Measurements from ENCODE around the gene CHCHD3.

CHCHD3 gene

DNA sequence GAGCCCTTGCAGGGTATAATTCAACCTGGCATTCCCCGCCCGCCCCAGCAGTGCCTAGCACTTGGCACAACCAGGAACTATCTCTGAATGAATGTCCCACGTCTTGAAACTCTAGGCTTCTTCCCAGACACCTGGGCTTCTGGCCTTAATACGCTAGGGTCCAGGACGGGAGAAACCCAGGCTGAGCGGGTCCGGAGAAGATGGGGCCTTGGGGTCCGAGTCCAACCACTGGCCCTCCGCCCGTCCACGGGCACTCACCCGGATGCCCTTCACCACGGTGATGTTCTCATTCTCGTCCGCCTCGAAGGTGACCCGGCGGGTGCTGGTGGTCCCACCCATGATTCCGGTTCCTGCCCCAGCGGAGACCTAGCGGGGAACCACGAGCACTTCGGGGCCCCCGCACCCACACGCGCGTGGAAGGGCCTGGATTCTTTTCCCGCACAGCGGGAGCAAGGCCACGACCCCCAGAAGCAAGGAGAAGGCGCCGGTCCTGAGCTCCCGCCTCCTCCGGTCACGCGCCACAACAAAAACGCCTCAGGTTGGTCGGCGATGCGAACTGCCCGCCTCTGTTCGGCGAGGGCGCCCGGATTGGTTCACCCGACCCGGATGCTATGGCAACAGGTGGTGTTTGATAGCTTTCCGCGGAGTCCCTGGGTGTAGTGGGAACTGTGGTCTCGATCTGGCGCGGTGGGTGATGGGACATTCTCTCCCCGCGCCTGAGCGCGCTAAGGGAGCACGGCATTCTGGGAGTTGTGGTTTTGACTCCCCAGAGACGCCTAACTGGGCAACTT, at the start of gene CHCHD3:
TSS of gene CHCHD3 (minus strand) at position 492 of the 791 bp plus-strand sequence. CDS start at position 339, 153 bp downstream.
- H3K9ac ChIP-seq (ENCODE audit: low read length), result peak within 1 kb of the TSS; percentile 98
- H3K4me3 ChIP-seq (ENCODE audit: low read depth, low read length), result peak within 1 kb of the TSS; percentile 99
- H3K9me3 ChIP-seq (ENCODE audit: control insufficient read depth, insufficient read depth, low read depth, low read length), result no peaks in the 10 kb centered on the region
- H3K27ac ChIP-seq (ENCODE audit: low read depth, low read length), result peak within 1 kb of the TSS; percentile 94
- no peaks in the 10 kb centered on the region for H3K27me3 ChIP-seq (ENCODE audit: control insufficient read depth, insufficient read depth, low read length)
- H3K4me1 ChIP-seq (ENCODE audit: control insufficient read depth, insufficient read depth, low read length), result peaks cover 27% of the 10 kb centered on the region
- H3K36me3 ChIP-seq (ENCODE audit: control insufficient read depth, insufficient read depth, low read length), result no peaks in the 10 kb centered on the region

DNA sequence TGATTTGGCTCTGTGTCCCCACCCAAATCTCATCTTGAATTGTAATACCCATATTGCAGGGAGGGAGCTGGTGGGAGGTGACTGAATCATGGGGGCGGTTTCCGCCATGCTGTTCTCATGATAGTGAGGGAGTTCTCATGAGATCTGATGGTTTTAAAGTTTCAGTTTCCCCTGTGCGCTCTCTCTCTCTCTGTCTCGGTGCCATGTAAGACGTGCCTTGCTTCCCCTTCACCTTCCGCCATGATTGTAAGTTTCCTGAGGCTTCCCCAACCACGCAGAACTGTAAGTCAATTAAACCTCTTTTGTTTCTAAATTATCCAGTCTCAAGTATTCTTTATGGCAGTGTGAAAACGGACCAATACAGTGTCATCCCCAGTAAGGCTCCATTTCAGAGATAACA, 48.3 kb upstream of the CHCHD3 start:
- H3K36me3 ChIP-seq (ENCODE audit: control insufficient read depth, insufficient read depth, low read length), result no peaks in the 10 kb centered on the region
- no peaks in the 10 kb centered on the region for H3K27me3 ChIP-seq (ENCODE audit: control insufficient read depth, insufficient read depth, low read length)
- no peaks in the 10 kb centered on the region for H3K9me3 ChIP-seq (ENCODE audit: control insufficient read depth, insufficient read depth, low read depth, low read length)
- no peak overlapping the region for H3K9ac ChIP-seq (ENCODE audit: low read length)
- H3K4me1 ChIP-seq (ENCODE audit: control insufficient read depth, insufficient read depth, low read length), result no peaks in the 10 kb centered on the region
- H3K4me3 ChIP-seq (ENCODE audit: low read depth, low read length), result no peak overlapping the region
- no peak overlapping the region for H3K27ac ChIP-seq (ENCODE audit: low read depth, low read length)

DNA sequence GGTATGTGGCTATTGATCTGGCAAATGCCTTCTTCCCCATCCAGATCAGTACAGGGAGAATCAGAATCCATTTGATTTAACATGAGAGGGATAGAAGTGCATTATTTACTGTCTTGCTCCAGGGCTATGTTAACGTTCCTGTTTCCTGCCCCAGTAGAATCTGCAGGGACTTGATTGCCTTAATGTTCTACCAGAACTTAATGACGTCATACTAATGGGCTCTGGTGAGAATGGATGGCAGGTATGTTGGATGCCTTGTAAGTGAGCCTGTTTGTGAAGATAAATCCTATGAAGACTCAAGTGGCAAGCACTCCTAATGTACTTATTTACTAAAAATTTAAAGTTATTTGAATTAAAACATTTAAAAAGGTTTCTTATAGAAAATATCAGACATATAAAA, 44.5 kb upstream of the CHCHD3 start:
- H3K4me3 ChIP-seq (ENCODE audit: low read depth, low read length), result no peak overlapping the region
- H3K27ac ChIP-seq (ENCODE audit: low read depth, low read length), result no peak overlapping the region
- no peaks in the 10 kb centered on the region for H3K4me1 ChIP-seq (ENCODE audit: control insufficient read depth, insufficient read depth, low read length)
- H3K9me3 ChIP-seq (ENCODE audit: control insufficient read depth, insufficient read depth, low read depth, low read length), result no peaks in the 10 kb centered on the region
- H3K27me3 ChIP-seq (ENCODE audit: control insufficient read depth, insufficient read depth, low read length), result no peaks in the 10 kb centered on the region
- H3K36me3 ChIP-seq (ENCODE audit: control insufficient read depth, insufficient read depth, low read length), result no peaks in the 10 kb centered on the region
- no peak overlapping the region for H3K9ac ChIP-seq (ENCODE audit: low read length)

DNA sequence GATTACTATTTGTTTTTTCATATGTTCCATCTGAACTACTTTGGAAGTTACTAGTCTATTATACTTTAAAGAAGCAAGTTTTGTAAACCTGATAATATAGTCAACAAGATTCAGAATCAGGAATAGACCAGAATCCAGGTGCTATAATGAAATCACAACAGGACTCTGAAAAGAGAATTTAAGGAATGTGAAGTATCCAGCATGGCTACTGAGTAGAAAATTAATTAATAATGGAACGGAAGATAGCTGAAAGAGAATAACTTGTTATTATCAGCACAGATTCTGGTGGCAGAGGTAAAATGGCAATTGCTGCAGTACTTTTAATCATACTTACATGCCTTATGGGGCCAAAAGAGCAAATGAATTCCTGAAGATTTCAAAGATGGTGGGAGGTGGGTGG, 43.1 kb upstream of the CHCHD3 start:
- Histone ChIP-seq H3K4me1 (ENCODE audit: control insufficient read depth, insufficient read depth, low read length) (no peaks in the 10 kb centered on the region), H3K36me3 (ENCODE audit: control insufficient read depth, insufficient read depth, low read length) (no peaks in the 10 kb centered on the region), H3K9ac (ENCODE audit: low read length) (no peak overlapping the region), H3K27ac (ENCODE audit: low read depth, low read length) (no peak overlapping the region), H3K9me3 (ENCODE audit: control insufficient read depth, insufficient read depth, low read depth, low read length) (no peaks in the 10 kb centered on the region), H3K4me3 (ENCODE audit: low read depth, low read length) (no peak overlapping the region), H3K27me3 (ENCODE audit: control insufficient read depth, insufficient read depth, low read length) (no peaks in the 10 kb centered on the region)

DNA sequence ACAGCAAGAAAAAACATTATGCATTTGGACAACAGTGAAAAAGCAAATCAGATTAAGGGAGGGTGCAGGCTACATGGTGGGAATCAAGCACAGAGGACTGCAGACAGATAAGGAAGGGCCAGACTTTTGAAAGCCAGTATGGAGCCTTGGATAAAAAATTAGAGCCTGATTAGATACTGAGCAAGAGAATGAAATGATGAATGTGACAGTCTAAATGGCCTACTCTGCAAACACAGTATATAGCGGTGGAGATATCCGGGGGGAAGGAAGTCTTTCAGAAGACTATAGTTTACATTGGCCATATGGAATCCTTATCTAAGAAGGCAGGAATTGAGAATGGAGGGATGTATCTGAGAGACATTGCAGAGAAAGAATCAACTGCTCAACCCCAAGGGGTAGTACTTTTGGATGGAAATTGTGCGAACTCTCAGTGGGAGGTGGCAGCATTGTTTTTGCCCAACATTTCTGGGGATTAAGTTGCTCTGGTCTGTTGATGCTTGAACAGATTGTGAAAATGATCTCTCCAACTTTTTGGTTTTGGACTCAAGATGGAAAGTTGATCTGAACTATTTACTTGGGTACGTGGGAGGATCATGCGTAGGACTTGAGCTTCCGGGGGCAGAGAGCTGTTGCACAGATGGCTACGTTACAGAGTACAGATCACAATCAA, 39.4 kb upstream of the CHCHD3 start:
- H3K4me3 ChIP-seq (ENCODE audit: low read depth, low read length), result no peak overlapping the region
- H3K36me3 ChIP-seq (ENCODE audit: control insufficient read depth, insufficient read depth, low read length), result no peaks in the 10 kb centered on the region
- no peaks in the 10 kb centered on the region for H3K9me3 ChIP-seq (ENCODE audit: control insufficient read depth, insufficient read depth, low read depth, low read length)
- H3K27me3 ChIP-seq (ENCODE audit: control insufficient read depth, insufficient read depth, low read length), result no peaks in the 10 kb centered on the region
- H3K9ac ChIP-seq (ENCODE audit: low read length), result no peak overlapping the region
- no peaks in the 10 kb centered on the region for H3K4me1 ChIP-seq (ENCODE audit: control insufficient read depth, insufficient read depth, low read length)
- no peak overlapping the region for H3K27ac ChIP-seq (ENCODE audit: low read depth, low read length)

DNA sequence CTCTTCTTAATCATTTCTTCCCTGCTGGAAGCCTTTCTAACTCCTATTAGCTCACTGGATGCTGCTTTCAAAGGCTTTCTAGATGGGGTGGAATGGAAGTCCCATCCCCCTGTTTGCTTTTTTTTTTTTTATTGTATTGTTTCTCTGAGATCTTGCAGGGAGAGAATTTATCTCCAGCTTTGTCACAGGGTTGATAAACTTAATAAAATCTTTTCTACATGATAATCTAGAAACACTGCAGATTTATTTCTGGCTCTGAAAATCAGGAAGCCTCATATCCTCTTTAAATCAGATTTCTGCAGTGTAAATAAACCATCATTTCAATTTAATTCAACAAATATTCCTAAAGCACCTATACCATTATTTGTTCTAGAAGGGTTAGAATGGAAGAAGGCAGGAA, 37.2 kb upstream of the CHCHD3 start:
- H3K4me3 ChIP-seq (ENCODE audit: low read depth, low read length), result no peak overlapping the region
- no peak overlapping the region for H3K9ac ChIP-seq (ENCODE audit: low read length)
- H3K36me3 ChIP-seq (ENCODE audit: control insufficient read depth, insufficient read depth, low read length), result no peaks in the 10 kb centered on the region
- H3K4me1 ChIP-seq (ENCODE audit: control insufficient read depth, insufficient read depth, low read length), result peaks cover 4% of the 10 kb centered on the region; the same call in 1 of the 2 replicates
- no peaks in the 10 kb centered on the region for H3K9me3 ChIP-seq (ENCODE audit: control insufficient read depth, insufficient read depth, low read depth, low read length)
- no peak overlapping the region for H3K27ac ChIP-seq (ENCODE audit: low read depth, low read length)
- H3K27me3 ChIP-seq (ENCODE audit: control insufficient read depth, insufficient read depth, low read length), result no peaks in the 10 kb centered on the region

DNA sequence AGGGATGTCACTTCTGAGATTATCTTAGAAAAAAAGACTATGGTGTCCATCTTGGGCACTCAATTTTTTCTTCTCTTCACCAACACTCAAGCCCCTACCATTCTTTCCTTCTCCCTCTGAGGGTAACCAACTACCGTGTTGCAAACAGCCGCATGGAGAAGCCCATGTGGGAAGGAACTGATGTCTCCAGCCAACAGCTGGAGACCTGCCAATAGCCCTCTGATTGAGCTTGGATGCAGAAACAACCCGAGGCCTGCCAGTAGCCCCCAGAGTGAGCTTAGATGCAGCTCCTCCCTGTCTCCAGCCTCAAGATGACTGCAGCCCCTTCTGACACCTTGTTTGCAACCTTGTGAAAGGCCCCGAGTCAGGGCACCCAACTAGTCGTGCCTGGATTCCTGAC, 36.4 kb upstream of the CHCHD3 start:
- Histone ChIP-seq H3K9ac (ENCODE audit: low read length) (no peak overlapping the region), H3K27ac (ENCODE audit: low read depth, low read length) (no peak overlapping the region), H3K4me3 (ENCODE audit: low read depth, low read length) (no peak overlapping the region), H3K4me1 (ENCODE audit: control insufficient read depth, insufficient read depth, low read length) (peaks cover 4% of the 10 kb centered on the region; the same call in 1 of the 2 replicates), H3K36me3 (ENCODE audit: control insufficient read depth, insufficient read depth, low read length) (no peaks in the 10 kb centered on the region), H3K27me3 (ENCODE audit: control insufficient read depth, insufficient read depth, low read length) (no peaks in the 10 kb centered on the region), H3K9me3 (ENCODE audit: control insufficient read depth, insufficient read depth, low read depth, low read length) (no peaks in the 10 kb centered on the region)

DNA sequence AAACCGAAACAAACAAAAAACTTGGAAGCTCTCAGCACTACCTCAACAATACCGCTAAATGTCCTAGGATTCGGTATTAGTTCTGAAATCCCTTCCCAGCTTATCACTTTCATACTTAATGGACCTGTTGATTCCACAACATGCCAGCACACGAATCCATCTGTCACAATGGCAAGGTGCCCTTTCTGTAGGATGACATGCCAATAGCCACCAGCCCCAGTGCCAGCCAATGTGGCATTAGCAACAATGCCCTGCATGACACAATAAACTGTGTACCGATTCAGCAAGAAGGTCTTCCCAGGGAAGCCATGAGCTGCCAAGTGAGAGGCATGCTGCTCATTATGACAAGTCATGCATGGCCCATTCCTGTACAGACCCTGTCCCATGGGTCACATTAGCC, 35.6 kb upstream of the CHCHD3 start:
- H3K4me1 ChIP-seq (ENCODE audit: control insufficient read depth, insufficient read depth, low read length), result peaks cover 4% of the 10 kb centered on the region; the same call in 1 of the 2 replicates
- H3K9me3 ChIP-seq (ENCODE audit: control insufficient read depth, insufficient read depth, low read depth, low read length), result no peaks in the 10 kb centered on the region
- no peak overlapping the region for H3K4me3 ChIP-seq (ENCODE audit: low read depth, low read length)
- no peaks in the 10 kb centered on the region for H3K27me3 ChIP-seq (ENCODE audit: control insufficient read depth, insufficient read depth, low read length)
- no peaks in the 10 kb centered on the region for H3K36me3 ChIP-seq (ENCODE audit: control insufficient read depth, insufficient read depth, low read length)
- no peak overlapping the region for H3K9ac ChIP-seq (ENCODE audit: low read length)
- no peak overlapping the region for H3K27ac ChIP-seq (ENCODE audit: low read depth, low read length)

DNA sequence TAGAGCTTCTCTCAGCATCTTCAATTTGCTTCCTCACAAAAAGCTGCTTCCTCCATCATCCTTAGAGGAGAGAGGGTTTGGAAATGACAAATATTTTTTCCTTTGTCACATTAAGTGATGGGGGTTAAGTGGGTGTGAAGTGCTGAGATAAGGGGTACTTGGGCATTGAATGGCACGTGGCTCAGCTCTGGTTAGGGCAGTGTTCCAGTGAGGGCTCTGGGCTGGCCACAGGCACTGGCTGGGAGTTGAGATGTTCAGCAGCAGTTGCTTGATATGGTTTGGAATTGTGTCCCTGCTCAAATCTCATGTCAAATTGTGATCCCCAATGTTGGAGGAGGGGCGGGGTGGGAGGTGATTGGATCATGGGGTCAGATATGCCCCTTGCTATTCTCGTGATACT, 33.7 kb upstream of the CHCHD3 start:
- Histone ChIP-seq H3K9me3 (ENCODE audit: control insufficient read depth, insufficient read depth, low read depth, low read length) (peaks cover under 1% of the 10 kb centered on the region; the same call in 1 of the 2 replicates), H3K4me1 (ENCODE audit: control insufficient read depth, insufficient read depth, low read length) (peaks cover 4% of the 10 kb centered on the region; the same call in 1 of the 2 replicates), H3K36me3 (ENCODE audit: control insufficient read depth, insufficient read depth, low read length) (no peaks in the 10 kb centered on the region), H3K4me3 (ENCODE audit: low read depth, low read length) (no peak overlapping the region), H3K27me3 (ENCODE audit: control insufficient read depth, insufficient read depth, low read length) (no peaks in the 10 kb centered on the region), H3K9ac (ENCODE audit: low read length) (no peak overlapping the region), H3K27ac (ENCODE audit: low read depth, low read length) (no peak overlapping the region)

DNA sequence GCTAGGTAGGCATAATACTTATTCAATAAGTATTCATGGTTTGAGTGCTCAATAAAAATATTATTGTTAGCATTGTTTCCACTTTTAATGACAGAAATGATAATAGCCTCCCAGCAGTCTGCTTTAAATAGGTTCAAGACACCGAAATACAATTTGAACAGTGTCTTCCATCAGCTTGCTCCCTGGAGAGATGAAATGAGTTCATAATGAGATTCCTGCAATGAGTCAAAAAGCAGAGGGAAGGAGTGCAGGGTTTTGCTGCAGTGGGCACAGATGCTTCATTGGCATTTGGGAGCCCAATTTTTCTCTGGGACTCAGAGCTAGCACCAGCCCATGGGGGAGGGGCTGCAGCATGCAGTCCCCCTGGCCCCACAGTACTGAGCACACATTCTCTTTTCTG, 32.6 kb upstream of the CHCHD3 start:
- no peaks in the 10 kb centered on the region for H3K36me3 ChIP-seq (ENCODE audit: control insufficient read depth, insufficient read depth, low read length)
- H3K4me3 ChIP-seq (ENCODE audit: low read depth, low read length), result no peak overlapping the region

DNA sequence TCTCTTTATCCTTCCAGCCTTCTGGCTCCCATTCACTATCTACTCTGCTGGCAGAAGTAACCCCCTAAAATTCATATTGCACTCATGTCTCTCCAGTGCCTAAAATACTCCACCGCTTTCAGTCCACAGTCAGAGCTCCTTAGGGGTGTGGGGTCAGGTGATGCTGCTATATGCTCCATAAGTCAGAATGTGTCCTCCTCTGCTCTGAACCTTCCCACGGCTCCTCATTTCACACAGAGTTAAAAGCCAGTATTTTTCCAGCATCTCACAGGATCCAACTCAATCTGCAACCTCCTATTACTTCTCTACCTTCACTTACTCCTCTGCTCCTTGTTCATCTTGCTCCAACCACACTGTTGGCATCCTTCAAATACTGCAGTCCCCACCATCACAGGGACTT, 31.1 kb upstream of the CHCHD3 start:
- Histone ChIP-seq H3K27me3 (ENCODE audit: control insufficient read depth, insufficient read depth, low read length) (no peaks in the 10 kb centered on the region), H3K4me3 (ENCODE audit: low read depth, low read length) (no peak overlapping the region), H3K9me3 (ENCODE audit: control insufficient read depth, insufficient read depth, low read depth, low read length) (peaks cover 16% of the 10 kb centered on the region), H3K27ac (ENCODE audit: low read depth, low read length) (no peak overlapping the region), H3K9ac (ENCODE audit: low read length) (no peak overlapping the region), H3K36me3 (ENCODE audit: control insufficient read depth, insufficient read depth, low read length) (no peaks in the 10 kb centered on the region), H3K4me1 (ENCODE audit: control insufficient read depth, insufficient read depth, low read length) (peaks cover 4% of the 10 kb centered on the region; the same call in 1 of the 2 replicates)

More for the DNA sequence above, 32.6 kb upstream of the CHCHD3 start:
- peaks cover 8% of the 10 kb centered on the region for H3K9me3 ChIP-seq (ENCODE audit: control insufficient read depth, insufficient read depth, low read depth, low read length)
- H3K27me3 ChIP-seq (ENCODE audit: control insufficient read depth, insufficient read depth, low read length), result no peaks in the 10 kb centered on the region
- H3K4me1 ChIP-seq (ENCODE audit: control insufficient read depth, insufficient read depth, low read length), result peaks cover 4% of the 10 kb centered on the region; the same call in 1 of the 2 replicates
- no peak overlapping the region for H3K27ac ChIP-seq (ENCODE audit: low read depth, low read length)
- H3K9ac ChIP-seq (ENCODE audit: low read length), result no peak overlapping the region
